Activated CD4-positive, alpha-beta T cell treated with anti-CD3 and anti-CD28 coated beads, Interleukin-2, amount 10 ng/mL, durations not matched to agents 24 days and 14 days (primary cell): ENCODE measurements around the gene LRP10. TPM values are rescaled to one million over a fixed set of nuclear protein-coding genes. Genes with fewer than 3 reads are reported as not detected.

ENCODE experiments used
- DNase-seq: peaks from one replicate; pipeline ENCODE4 v3.0.0; 2022
- H3K27ac Mint-ChIP-seq: one replicate; pipeline ENCODE4 v1.8.0; 2022; ENCODE audit warnings: mild to moderate bottlenecking, mixed read lengths
- H3K27me3 Mint-ChIP-seq: one replicate; pipeline ENCODE4 v1.8.0; 2022; ENCODE audit warnings: mixed read lengths
- H3K36me3 Mint-ChIP-seq: one replicate; pipeline ENCODE4 v1.8.0; 2022; ENCODE audit warnings: low read depth, mild to moderate bottlenecking, mixed read lengths
- H3K4me1 Mint-ChIP-seq: one replicate; pipeline ENCODE4 v1.8.0; 2021; ENCODE audit warnings: mixed read lengths
- H3K4me3 Mint-ChIP-seq: one replicate; pipeline ENCODE4 v1.8.0; 2022; ENCODE audit warnings: mild to moderate bottlenecking, moderate library complexity, mixed read lengths
- H3K9me3 Mint-ChIP-seq: one replicate; pipeline ENCODE4 v1.8.0; 2021; ENCODE audit warnings: mixed read lengths
- intact Hi-C: fragments of 100-400 bp; cut with micrococcal nuclease; formaldehyde crosslinking; loops from one replicate; pipeline ENCODE4 v1.15.1; 2023
- total RNA-seq: library from RNA; stranded (reverse); gene quantifications from 2 replicates; pipeline ENCODE4 v1.2.3, GENCODE V29; 2022

The LRP10 gene
- total RNA-seq, 1 donor from 2014 or later = 35.2 TPM

- DNase-seq = no peak
- Mint-ChIP-seq H3K4me1 (peaks cover 27% of the 10 kb centered on the region), H3K9me3 (no peaks in the 10 kb centered on the region), H3K36me3 (peaks cover 73% of the 10 kb centered on the region), H3K27ac (peak overlapping the region; percentile 100), H3K4me3 (peak overlapping the region; percentile 95), H3K27me3 (peaks cover 2% of the 10 kb centered on the region)
- intact Hi-C loops = loop anchor here (1.0 to 5.0 kb wide), 8 partner anchors 10 to 359 kb away; partner anchors contain the start of genes ACIN1, C14orf119, DAD1 and LRP10
These were observed 48.0 kb downstream of the LRP10 start for GRCh38 chr14:22919601-22919921.

- Mint-ChIP-seq H3K27me3 (peaks cover 2% of the 10 kb centered on the region), H3K27ac (no peak overlapping the region), H3K9me3 (no peaks in the 10 kb centered on the region), H3K36me3 (peaks cover 75% of the 10 kb centered on the region), H3K4me1 (peaks cover 27% of the 10 kb centered on the region), H3K4me3 (no peak overlapping the region)
- intact Hi-C loops = no loop called here
- DNase-seq = peak; percentile 61
These were observed 49.2 kb downstream of the LRP10 start for GRCh38 chr14:22920697-22921096.

- H3K27ac Mint-ChIP-seq = no peak overlapping the region
- no peak overlapping the region for H3K4me3 Mint-ChIP-seq
- H3K36me3 Mint-ChIP-seq = peaks cover 79% of the 10 kb centered on the region
- H3K4me1 Mint-ChIP-seq = peaks cover 32% of the 10 kb centered on the region
- no peak for DNase-seq
- no peaks in the 10 kb centered on the region for H3K9me3 Mint-ChIP-seq
- intact Hi-C loops = no loop called here
- H3K27me3 Mint-ChIP-seq = peaks cover 2% of the 10 kb centered on the region
These were observed 50.8 kb downstream of the LRP10 start for GRCh38 chr14:22922294-22922693.

- intact Hi-C loops = no loop called here
- peaks cover 2% of the 10 kb centered on the region for H3K27me3 Mint-ChIP-seq
These were observed 52.2 kb downstream of the LRP10 start for GRCh38 chr14:22923746-22924145.

GRCh38 chr14:22925513-22925912 lies 54.0 kb downstream of the LRP10 start:
- no peaks in the 10 kb centered on the region for H3K9me3 Mint-ChIP-seq
- H3K4me3 Mint-ChIP-seq = no peak overlapping the region
- H3K36me3 Mint-ChIP-seq = peaks cover 58% of the 10 kb centered on the region
- intact Hi-C loops = loop anchor here (5.0 kb wide), 1 partner anchor 377 kb away; the partner anchor contains the start of gene PPP1R3E
- H3K27ac Mint-ChIP-seq = no peak overlapping the region
- peaks cover 21% of the 10 kb centered on the region for H3K4me1 Mint-ChIP-seq
- H3K27me3 Mint-ChIP-seq = no peaks in the 10 kb centered on the region
- DNase-seq = no peak

More at GRCh38 chr14:22923746-22924145, 52.2 kb downstream of the LRP10 start:
- H3K4me1 Mint-ChIP-seq = peaks cover 35% of the 10 kb centered on the region
- H3K4me3 Mint-ChIP-seq = no peak overlapping the region
- H3K9me3 Mint-ChIP-seq = no peaks in the 10 kb centered on the region
- no peak overlapping the region for H3K27ac Mint-ChIP-seq
- H3K36me3 Mint-ChIP-seq = peaks cover 72% of the 10 kb centered on the region
- no peak for DNase-seq

- peaks cover 21% of the 10 kb centered on the region for H3K4me1 Mint-ChIP-seq
- no peak overlapping the region for H3K27ac Mint-ChIP-seq
- DNase-seq = no peak
- intact Hi-C loops = loop anchor here (5.0 kb wide), 1 partner anchor 376 kb away; the partner anchor contains the start of gene PPP1R3E
- H3K36me3 Mint-ChIP-seq = peaks cover 50% of the 10 kb centered on the region
- no peaks in the 10 kb centered on the region for H3K27me3 Mint-ChIP-seq
- no peaks in the 10 kb centered on the region for H3K9me3 Mint-ChIP-seq
- no peak overlapping the region for H3K4me3 Mint-ChIP-seq
These were observed 54.8 kb downstream of the LRP10 start for GRCh38 chr14:22926316-22926715.

GRCh38 chr14:22928237-22929103 lies 56.9 kb downstream of the LRP10 start:
- Mint-ChIP-seq H3K4me1 (peaks cover 23% of the 10 kb centered on the region), H3K27me3 (no peaks in the 10 kb centered on the region), H3K36me3 (peaks cover 38% of the 10 kb centered on the region), H3K27ac (no peak overlapping the region), H3K4me3 (no peak overlapping the region), H3K9me3 (no peaks in the 10 kb centered on the region)
- intact Hi-C loops = loop anchor here (1.0 to 5.0 kb wide), 9 partner anchors 9 to 374 kb away; partner anchors contain the start of genes C14orf93, CDH24, DAD1 and HAUS4
- DNase-seq = peak; percentile 74

GRCh38 chr14:22929104-22929960 lies 57.8 kb downstream of the LRP10 start, which contains the start of gene PRMT5:
Gene PRMT5, minus strand, starts transcription at chr14:22929376. Its CDS starts 15 bp downstream, at chr14:22929361.
- H3K27me3 Mint-ChIP-seq = no peaks in the 10 kb centered on the region
- intact Hi-C loops = loop anchor here (1.0 to 5.0 kb wide), 9 partner anchors 10 to 373 kb away; partner anchors contain the start of genes C14orf93, CDH24, DAD1 and HAUS4
- no peak within 1 kb of the TSS for H3K27ac Mint-ChIP-seq
- DNase-seq = peak; percentile 99
- no peaks in the 10 kb centered on the region for H3K9me3 Mint-ChIP-seq
- H3K4me3 Mint-ChIP-seq = no peak within 1 kb of the TSS
- peaks cover 25% of the 10 kb centered on the region for H3K4me1 Mint-ChIP-seq
- H3K36me3 Mint-ChIP-seq = peaks cover 30% of the 10 kb centered on the region

- H3K36me3 Mint-ChIP-seq = peaks cover 24% of the 10 kb centered on the region
- intact Hi-C loops = loop anchor here (1.0 to 5.0 kb wide), 9 partner anchors 11 to 372 kb away; partner anchors contain the start of genes C14orf93, CDH24, DAD1 and HAUS4
- H3K9me3 Mint-ChIP-seq = no peaks in the 10 kb centered on the region
- no peaks in the 10 kb centered on the region for H3K27me3 Mint-ChIP-seq
- no peak for DNase-seq
- H3K4me3 Mint-ChIP-seq = no peak overlapping the region
- no peak overlapping the region for H3K27ac Mint-ChIP-seq
- H3K4me1 Mint-ChIP-seq = peaks cover 25% of the 10 kb centered on the region
These were observed 58.4 kb downstream of the LRP10 start for GRCh38 chr14:22929961-22930364.

Other genes starting within 250 kb of the LRP10 start
- not detected in 2 replicates for gene OR6J1, start 227.4 kb upstream of the LRP10 start, total RNA-seq
- 119 and 126 TPM in 2 replicates for gene OXA1L, start 105.1 kb upstream of the LRP10 start, total RNA-seq
- 0.40 TPM in 1 of 2 replicates, not detected in the other for gene SLC7A7, start 56.3 kb upstream of the LRP10 start, total RNA-seq
- 189 and 194 TPM in 2 replicates for gene MRPL52, start 41.9 kb upstream of the LRP10 start, total RNA-seq
- gene MMP14, start 35.2 kb upstream of the LRP10 start, total RNA-seq = 2.1 and 3.2 TPM in 2 replicates
- 0.28 and 0.33 TPM in 2 replicates for gene REM2, start 11.5 kb downstream of the LRP10 start, total RNA-seq
- gene RBM23, start 47.4 kb downstream of the LRP10 start, total RNA-seq = 82.7 and 90.2 TPM in 2 replicates
- gene PRMT5, start 57.6 kb downstream of the LRP10 start, total RNA-seq = 198 and 200 TPM in 2 replicates
- 59.4 and 63.1 TPM in 2 replicates for gene HAUS4, start 85.3 kb downstream of the LRP10 start, total RNA-seq
- gene AJUBA, start 110.8 kb downstream of the LRP10 start, total RNA-seq = 2.4 and 2.7 TPM in 2 replicates
- 6.7 and 8.2 TPM in 2 replicates for gene C14orf93, start 138.4 kb downstream of the LRP10 start, total RNA-seq
- gene PSMB5, start 163.2 kb downstream of the LRP10 start, total RNA-seq = 150 TPM in 2 replicates
- gene PSMB11, start 170.5 kb downstream of the LRP10 start, total RNA-seq = not detected in 2 replicates
- gene CDH24, start 185.8 kb downstream of the LRP10 start, total RNA-seq = 1.6 and 1.7 TPM in 2 replicates
- 221 and 224 TPM in 2 replicates for gene ACIN1, start 223.4 kb downstream of the LRP10 start, total RNA-seq
- 50.9 and 54.3 TPM in 2 replicates for gene C14orf119, start 223.8 kb downstream of the LRP10 start, total RNA-seq
- not detected in 2 replicates for gene CIROP, start 233.2 kb downstream of the LRP10 start, total RNA-seq
- 0.35 TPM in 1 of 2 replicates, not detected in the other for gene CEBPE, start 247.5 kb downstream of the LRP10 start, total RNA-seq